LNCaP clone FGC (cell line): ENCODE measurements around the gene NFIC.
"Not testable (repeated sequence)": the region's sequence is repeated elsewhere in the genome, so short reads cannot be mapped to it uniquely, and the experiment has no call there.

Experiments used
- DNase-seq: peaks from one replicate; pipeline ENCODE4 v3.0.0-alpha.2; 2011; ENCODE audit warnings: low read depth
- H3K4me3 ChIP-seq: 2 replicates; pipeline ENCODE4 v1.5.1; 2011; ENCODE audit warnings: mild to moderate bottlenecking, low read depth, low read length, control low read depth
- CTCF ChIP-seq: IDR thresholded peaks from 2 replicates; pipeline ENCODE4 v1.5.1; 2012; ENCODE audit warnings: mild to moderate bottlenecking; ENCODE audit not compliant: control insufficient read depth, insufficient read depth; ENCODE audit errors: extremely low read depth

Gene NFIC

GRCh38 chr19:3333020-3333583, 33.3 kb upstream of the NFIC start:
- no peak for DNase-seq
- no peak overlapping the region for H3K4me3 ChIP-seq
- no peak for TF ChIP-seq CTCF

DNA sequence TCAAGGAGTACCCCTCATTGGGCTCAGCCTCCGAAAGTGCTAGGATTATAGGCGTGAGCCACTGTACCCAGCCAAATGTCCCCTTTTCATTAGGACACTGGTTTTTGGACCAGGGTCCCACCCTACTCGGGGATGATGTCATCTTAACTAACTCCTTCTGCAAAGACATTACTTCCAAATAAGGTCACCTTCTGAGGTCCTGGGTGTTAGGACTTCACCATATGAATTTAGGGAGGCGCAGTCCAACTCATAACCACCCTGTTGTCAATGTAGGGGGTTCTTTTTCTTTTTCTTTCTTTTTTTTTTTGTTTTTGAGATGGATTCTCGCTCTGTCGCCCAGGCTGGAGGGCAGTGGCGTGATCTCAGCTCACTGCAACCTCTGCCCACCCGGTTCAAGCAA, 32.7 kb upstream of the NFIC start:
- no peak overlapping the region for H3K4me3 ChIP-seq
- DNase-seq, result no peak
- TF ChIP-seq CTCF, result no peak

GRCh38 chr19:3334749-3335430, 31.5 kb upstream of the NFIC start:
- not testable (repeated sequence) for DNase-seq

GRCh38 chr19:3335431-3336350, 30.7 kb upstream of the NFIC start:
- TF ChIP-seq CTCF, result no peak
- no peak for DNase-seq
- H3K4me3 ChIP-seq, result no peak overlapping the region

More at GRCh38 chr19:3334749-3335430, 31.5 kb upstream of the NFIC start:
- not testable (repeated sequence) for H3K4me3 ChIP-seq

DNA sequence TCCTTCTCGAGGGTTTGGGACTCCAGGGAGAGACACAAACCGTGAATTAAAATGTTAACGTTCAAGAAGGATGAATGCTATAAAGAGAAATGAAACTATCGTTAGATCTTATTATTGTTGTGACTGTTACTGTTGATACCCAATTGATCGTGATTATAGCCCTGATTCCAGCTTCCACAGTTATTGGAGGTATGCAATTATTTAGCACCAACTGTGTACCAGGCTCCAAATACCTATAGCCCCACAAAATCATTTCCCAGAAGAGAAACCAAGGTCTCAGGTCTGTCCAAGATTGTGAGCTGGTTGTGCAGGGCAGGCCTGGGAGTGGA, 30.1 kb upstream of the NFIC start:
- H3K4me3 ChIP-seq, result no peak overlapping the region
- no peak for TF ChIP-seq CTCF
- no peak for DNase-seq

DNA sequence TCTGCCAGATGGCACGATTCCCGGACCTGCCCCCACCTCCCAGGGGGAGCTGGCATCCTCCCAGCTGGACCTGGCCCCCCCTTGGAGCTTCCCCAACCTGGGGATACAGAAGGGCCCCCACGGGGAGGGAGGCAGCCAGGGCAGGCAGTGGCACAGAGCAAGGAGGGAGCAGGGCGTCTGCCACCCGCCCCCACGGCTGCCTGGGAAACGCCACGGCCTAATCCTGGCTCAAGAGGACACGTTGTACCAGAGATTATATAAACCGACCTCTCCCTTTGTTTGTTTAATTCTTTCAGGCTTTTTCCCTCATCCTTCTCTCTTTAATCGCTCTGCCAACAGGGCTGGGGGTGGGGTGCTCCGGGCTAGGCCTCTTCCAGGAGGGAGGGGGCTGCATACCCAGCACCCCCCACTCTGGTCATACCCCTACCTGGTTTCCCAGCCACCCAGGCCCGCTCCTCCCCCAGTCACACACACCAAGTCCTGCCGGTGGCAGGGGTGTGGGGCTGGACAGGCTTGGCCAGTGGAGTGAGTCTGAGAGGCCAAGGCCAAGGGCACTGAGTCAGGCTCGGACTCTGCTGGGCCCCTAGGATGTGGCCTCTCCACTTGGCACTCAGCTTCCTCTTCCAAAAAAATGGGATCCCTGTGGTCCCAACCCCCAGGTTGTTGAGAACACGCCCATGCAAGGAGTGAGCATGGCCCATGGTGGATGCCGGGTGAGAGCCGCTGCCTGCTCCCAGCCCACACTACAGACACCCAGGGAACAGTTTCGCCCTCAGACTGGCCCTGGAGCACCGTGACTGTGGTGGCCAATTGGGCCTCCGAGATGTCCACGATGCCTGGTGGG, 29.5 kb upstream of the NFIC start:
- no peak for TF ChIP-seq CTCF
- DNase-seq, result peak; percentile 74
- H3K4me3 ChIP-seq, result no peak overlapping the region
